T-helper 17 cell (primary cell): ENCODE measurements around the gene MLXIP. TPM values are rescaled to one million over a fixed set of nuclear protein-coding genes. Genes with fewer than 3 reads are reported as not detected.
"Not testable (repeated sequence)": the region's sequence is repeated elsewhere in the genome, so short reads cannot be mapped to it uniquely, and the experiment has no call there.

ENCODE experiments used
- ATAC-seq: fragments of 150-1000 bp; cut with Tn5 transposase; 2 replicates; pipeline ENCODE4 v1.10.0; 2021; ENCODE audit warnings: mild to moderate bottlenecking, moderate library complexity
- DNase-seq, 3 donors: peaks; one replicate each; pipeline versions ENCODE4 v3.0.0 to v3.0.0-alpha.2; 2020 to 2021
- H3K9me3 ChIP-seq: one replicate; pipeline ENCODE4 v1.7.0; 2013; ENCODE audit warnings: low read length, mild to moderate bottlenecking; ENCODE audit not compliant: control insufficient read depth, poor library complexity, severe bottlenecking
- H3K27ac Mint-ChIP-seq: one replicate; pipeline ENCODE4 v1.8.0; 2022; ENCODE audit warnings: mild to moderate bottlenecking, moderate library complexity, mixed read lengths
- H3K27me3 Mint-ChIP-seq: one replicate; pipeline ENCODE4 v1.8.0; 2022; ENCODE audit warnings: mixed read lengths
- H3K36me3 Mint-ChIP-seq: one replicate; pipeline ENCODE4 v1.8.0; 2022; ENCODE audit warnings: low read depth, mixed read lengths
- H3K4me1 Mint-ChIP-seq: one replicate; pipeline ENCODE4 v1.8.0; 2022; ENCODE audit warnings: mild to moderate bottlenecking, mixed read lengths
- H3K4me3 Mint-ChIP-seq: one replicate; pipeline ENCODE4 v1.8.0; 2022; ENCODE audit warnings: mild to moderate bottlenecking, moderate library complexity, mixed read lengths
- total RNA-seq, 4 donors: library from RNA in 2 of 4; stranded (reverse) in 2 of 4; gene quantifications; one replicate each; pipeline ENCODE4 v1.2.3 and lab custom pipeline; 2022 to 2026

Gene MLXIP
- total RNA-seq, 2 donors from 2014 or later = 83.4 to 86.0 TPM

DNA sequence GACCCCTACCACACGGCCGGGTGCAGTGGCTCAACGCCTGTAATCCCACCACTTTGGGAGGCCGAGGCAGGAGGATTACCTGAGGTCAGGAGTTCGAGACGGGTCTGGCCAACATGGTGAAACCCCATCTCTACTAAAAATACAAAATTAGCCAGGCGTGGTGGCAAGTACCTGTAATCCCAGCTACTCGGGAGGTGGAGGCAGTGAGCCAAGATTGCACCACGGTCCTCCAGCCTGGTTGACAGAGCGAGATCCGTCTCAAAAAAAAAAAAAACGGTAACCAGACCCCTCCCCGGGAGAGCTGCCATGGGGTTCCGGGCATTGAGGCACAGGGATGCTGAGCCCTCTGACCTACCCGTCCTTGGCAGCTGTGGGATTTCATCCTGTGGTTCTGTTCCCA lies 35.1 kb upstream of the MLXIP start:
- H3K27me3 Mint-ChIP-seq = no peaks in the 10 kb centered on the region
- no peak overlapping the region for H3K27ac Mint-ChIP-seq
- no peak for ATAC-seq

DNA sequence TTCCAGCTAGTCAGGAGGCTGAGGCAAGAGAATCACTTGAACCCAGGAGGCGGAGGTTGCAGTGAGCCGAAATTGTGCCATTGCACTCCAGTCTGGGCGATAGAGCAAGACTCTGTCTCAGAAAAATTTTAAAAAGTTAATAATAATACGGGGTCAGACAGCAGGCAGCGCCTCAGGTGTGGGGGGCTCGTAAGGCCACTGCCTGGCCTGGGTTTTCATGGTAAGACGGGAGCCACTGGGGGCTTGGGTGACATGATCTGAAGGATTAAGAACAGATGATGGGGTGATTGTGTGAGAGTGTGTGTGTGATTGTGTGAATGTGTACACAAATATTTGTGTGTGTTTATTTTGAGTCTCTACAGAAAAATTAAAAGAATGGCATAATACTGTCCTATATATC lies 33.3 kb upstream of the MLXIP start:
- DNase-seq = no peak
- Mint-ChIP-seq H3K27ac (no peak overlapping the region), H3K36me3 (no peaks in the 10 kb centered on the region), H3K4me3 (no peak overlapping the region), H3K27me3 (no peaks in the 10 kb centered on the region), H3K4me1 (no peaks in the 10 kb centered on the region)
- no peak for ATAC-seq
- no peaks in the 10 kb centered on the region for H3K9me3 ChIP-seq

More for the DNA sequence above, 35.1 kb upstream of the MLXIP start:
- H3K9me3 ChIP-seq = no peaks in the 10 kb centered on the region
- Mint-ChIP-seq H3K4me3 (no peak overlapping the region), H3K4me1 (no peaks in the 10 kb centered on the region), H3K36me3 (no peaks in the 10 kb centered on the region)
- DNase-seq = no peak

DNA sequence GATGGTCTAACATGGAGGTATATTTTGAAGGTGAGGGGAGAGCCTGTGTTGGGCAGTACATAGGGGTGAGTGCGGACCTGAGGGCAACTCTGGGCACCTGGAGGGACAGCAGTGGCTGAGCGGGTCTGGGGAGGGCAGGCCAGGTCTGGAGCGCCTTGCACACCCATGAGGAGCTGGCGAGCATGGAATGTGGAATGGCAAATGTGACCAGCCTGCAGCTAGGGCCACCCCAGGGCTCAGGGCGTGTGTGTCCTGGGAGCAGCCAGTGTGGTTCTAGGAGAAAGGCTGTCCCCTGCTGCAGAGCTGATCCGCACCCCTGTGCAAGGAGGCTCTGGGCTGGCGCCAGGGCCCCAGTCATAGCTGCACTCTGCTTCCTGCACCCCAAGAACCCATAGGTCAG lies 32.4 kb upstream of the MLXIP start:
- Mint-ChIP-seq H3K4me3 (no peak overlapping the region), H3K27ac (no peak overlapping the region), H3K27me3 (no peaks in the 10 kb centered on the region), H3K4me1 (no peaks in the 10 kb centered on the region), H3K36me3 (no peaks in the 10 kb centered on the region)
- DNase-seq (no peak), ATAC-seq (no peak)
- no peaks in the 10 kb centered on the region for H3K9me3 ChIP-seq

GRCh38 chr12:122048151-122048550 lies 30.4 kb upstream of the MLXIP start:
- H3K4me1 Mint-ChIP-seq = no peaks in the 10 kb centered on the region
- H3K4me3 Mint-ChIP-seq = no peak overlapping the region
- no peak for ATAC-seq
- H3K9me3 ChIP-seq = no peaks in the 10 kb centered on the region
- no peaks in the 10 kb centered on the region for H3K36me3 Mint-ChIP-seq
- H3K27ac Mint-ChIP-seq = peak overlapping the region; percentile 34
- H3K27me3 Mint-ChIP-seq = no peaks in the 10 kb centered on the region
- no peak for DNase-seq

DNA sequence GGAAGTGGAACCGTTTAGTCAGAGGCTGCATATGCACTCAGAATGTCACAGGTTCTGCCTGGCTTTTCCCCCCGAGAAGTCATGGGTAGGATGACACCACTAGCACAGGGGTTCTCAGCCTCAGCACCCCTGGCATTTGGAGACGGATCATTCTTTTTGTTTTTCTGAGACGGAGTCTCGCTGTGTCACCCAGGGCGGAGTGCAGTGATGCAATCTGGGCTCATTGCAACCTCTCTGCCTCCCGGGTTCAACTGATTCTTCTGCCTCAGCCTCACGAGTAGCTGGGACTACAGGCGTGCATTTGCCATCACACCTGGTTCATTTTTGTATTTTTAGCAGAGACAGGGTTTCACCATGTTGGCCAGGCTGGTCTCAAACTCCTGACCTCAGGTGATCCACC lies 28.7 kb upstream of the MLXIP start:
- H3K36me3 Mint-ChIP-seq = no peaks in the 10 kb centered on the region
- peaks cover 4% of the 10 kb centered on the region for H3K4me1 Mint-ChIP-seq
- no peaks in the 10 kb centered on the region for H3K27me3 Mint-ChIP-seq
- no peaks in the 10 kb centered on the region for H3K9me3 ChIP-seq
- DNase-seq = no peak
- no peak overlapping the region for H3K27ac Mint-ChIP-seq
- no peak overlapping the region for H3K4me3 Mint-ChIP-seq
- no peak for ATAC-seq

GRCh38 chr12:122050706-122051105 lies 27.9 kb upstream of the MLXIP start:
- Mint-ChIP-seq H3K27me3 (no peaks in the 10 kb centered on the region), H3K4me1 (peaks cover 4% of the 10 kb centered on the region), H3K36me3 (no peaks in the 10 kb centered on the region), H3K4me3 (no peak overlapping the region), H3K27ac (no peak overlapping the region)
- no peaks in the 10 kb centered on the region for H3K9me3 ChIP-seq
- ATAC-seq = no peak
- DNase-seq = no peak

DNA sequence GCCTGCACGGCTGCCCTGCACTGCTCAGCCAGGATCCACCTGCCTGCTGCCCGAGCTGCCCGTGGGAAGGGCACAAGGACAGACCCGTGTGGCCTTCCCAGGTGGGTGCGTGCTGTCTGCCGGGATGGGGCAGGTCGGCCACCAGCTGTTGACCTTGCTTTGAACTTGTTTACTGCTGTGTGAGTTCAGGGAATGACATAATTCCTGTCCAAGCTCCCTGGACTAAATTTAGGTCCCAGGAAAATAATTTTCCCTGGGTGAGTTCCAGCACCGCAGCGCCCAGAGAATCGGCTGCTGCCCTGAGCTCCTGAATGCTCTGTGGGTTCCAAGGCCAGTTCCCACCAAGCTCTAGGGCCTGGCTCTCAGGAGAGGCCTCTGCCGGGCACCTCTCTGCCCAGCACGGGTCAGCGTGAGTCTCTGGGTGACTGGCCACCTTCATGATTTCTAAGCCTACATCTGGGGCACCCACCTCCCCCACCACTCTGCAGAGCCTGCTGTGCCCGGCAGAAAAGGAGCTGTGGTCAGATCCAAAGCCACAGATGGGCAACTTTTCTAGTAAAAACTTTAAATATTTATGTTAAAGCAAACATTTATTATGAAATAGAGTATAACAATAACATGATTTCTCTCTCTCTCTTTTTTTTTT lies 27.2 kb upstream of the MLXIP start:
- H3K27me3 Mint-ChIP-seq = no peaks in the 10 kb centered on the region
- H3K36me3 Mint-ChIP-seq = no peaks in the 10 kb centered on the region

DNA sequence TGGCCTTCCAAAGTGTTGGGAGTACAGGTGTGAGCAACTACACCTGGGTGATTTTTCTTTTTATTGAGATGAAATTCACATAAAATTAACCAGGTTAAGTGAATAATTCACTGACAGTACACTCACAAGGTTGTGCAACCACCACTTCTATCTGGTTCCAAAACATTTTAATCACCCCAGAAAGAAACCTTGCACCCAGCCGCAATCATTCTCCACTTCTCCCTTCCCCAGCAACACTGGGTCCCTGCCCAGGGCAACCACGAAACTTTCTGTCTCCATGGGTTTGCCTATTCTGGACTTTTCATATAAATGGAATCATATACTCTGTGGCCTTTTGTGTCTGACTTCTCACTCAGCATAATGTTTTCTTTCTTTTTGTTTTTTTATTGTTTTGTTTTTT lies 26.3 kb upstream of the MLXIP start:
- Mint-ChIP-seq H3K4me3 (no peak overlapping the region), H3K36me3 (no peaks in the 10 kb centered on the region), H3K27me3 (no peaks in the 10 kb centered on the region), H3K4me1 (peaks cover 6% of the 10 kb centered on the region), H3K27ac (no peak overlapping the region)
- no peak for ATAC-seq
- DNase-seq = no peak
- H3K9me3 ChIP-seq = no peaks in the 10 kb centered on the region

More for the DNA sequence above, 27.2 kb upstream of the MLXIP start:
- ATAC-seq (no peak), DNase-seq (no peak)
- Mint-ChIP-seq H3K27ac (no peak overlapping the region), H3K4me3 (no peak overlapping the region), H3K4me1 (peaks cover 4% of the 10 kb centered on the region)
- no peaks in the 10 kb centered on the region for H3K9me3 ChIP-seq

- Mint-ChIP-seq H3K27me3 (no peaks in the 10 kb centered on the region), H3K27ac (no peak overlapping the region), H3K36me3 (no peaks in the 10 kb centered on the region), H3K4me3 (no peak overlapping the region), H3K4me1 (peaks cover 8% of the 10 kb centered on the region)
- no peak for ATAC-seq
- H3K9me3 ChIP-seq = no peaks in the 10 kb centered on the region
- no peak for DNase-seq
These were observed 23.6 kb upstream of the MLXIP start for GRCh38 chr12:122054842-122055520.

DNA sequence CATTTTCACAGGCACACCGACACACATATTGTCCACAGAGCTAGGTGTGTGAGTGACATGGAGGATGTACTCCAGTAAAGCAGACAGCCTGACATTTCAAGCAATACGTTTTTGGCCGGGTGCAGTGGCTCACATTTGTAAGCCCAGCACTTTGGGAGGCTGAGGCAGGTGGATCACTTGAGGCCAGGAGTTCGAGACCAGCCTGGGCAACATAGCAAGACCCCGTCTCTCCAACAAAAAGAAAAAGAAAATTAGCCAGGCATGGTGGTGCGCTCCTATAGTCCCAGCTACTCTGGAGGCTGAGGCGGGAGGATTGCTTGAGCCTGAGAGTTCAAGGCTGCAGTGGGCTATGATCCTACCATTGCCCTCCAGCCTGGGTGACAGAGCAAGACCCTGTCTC lies 22.1 kb upstream of the MLXIP start:
- not testable (repeated sequence) for H3K27me3 Mint-ChIP-seq, ATAC-seq, H3K4me3 Mint-ChIP-seq, DNase-seq, H3K27ac Mint-ChIP-seq, H3K4me1 Mint-ChIP-seq, H3K9me3 ChIP-seq, H3K36me3 Mint-ChIP-seq

DNA sequence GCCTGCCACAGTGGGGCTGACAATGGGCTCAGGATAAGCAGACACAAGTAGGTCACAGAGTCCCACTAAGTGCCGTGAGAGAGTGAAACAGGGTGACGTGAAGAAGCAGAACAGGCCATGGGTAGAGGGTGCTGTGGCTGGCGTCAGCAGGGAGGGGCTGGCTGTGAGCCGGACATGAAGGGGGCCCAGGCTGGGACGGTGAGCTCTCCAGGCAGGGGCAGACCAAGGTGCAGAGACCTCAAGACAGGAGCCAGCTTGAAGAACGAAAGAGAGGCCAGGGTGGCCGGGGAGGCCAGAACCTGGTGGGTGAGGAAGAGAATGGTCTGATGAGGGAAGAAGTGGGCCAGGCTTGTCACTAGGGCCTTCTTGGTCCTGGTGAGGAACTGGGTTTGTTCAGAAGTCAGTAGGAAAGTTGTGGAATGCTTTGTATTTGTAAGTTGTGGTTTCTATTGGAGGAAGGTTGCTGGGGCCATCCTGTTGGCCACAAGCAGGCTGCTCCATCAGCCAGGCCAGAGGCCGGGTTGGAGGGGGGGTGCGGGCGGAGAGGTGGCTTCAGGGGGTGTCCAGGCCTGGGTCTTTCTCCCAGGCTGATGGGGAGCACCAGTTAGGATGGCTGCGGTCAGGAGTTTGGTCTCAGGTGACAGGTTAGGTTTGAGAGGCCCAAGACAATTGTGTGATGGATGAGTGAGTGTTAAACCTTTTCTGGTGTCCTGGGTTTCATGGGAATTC lies 21.4 kb upstream of the MLXIP start:
- ATAC-seq = no peak
- Mint-ChIP-seq H3K4me1 (peaks cover 8% of the 10 kb centered on the region), H3K36me3 (no peaks in the 10 kb centered on the region), H3K27me3 (no peaks in the 10 kb centered on the region), H3K27ac (no peak overlapping the region), H3K4me3 (no peak overlapping the region)
- DNase-seq = no peak
- H3K9me3 ChIP-seq = no peaks in the 10 kb centered on the region

DNA sequence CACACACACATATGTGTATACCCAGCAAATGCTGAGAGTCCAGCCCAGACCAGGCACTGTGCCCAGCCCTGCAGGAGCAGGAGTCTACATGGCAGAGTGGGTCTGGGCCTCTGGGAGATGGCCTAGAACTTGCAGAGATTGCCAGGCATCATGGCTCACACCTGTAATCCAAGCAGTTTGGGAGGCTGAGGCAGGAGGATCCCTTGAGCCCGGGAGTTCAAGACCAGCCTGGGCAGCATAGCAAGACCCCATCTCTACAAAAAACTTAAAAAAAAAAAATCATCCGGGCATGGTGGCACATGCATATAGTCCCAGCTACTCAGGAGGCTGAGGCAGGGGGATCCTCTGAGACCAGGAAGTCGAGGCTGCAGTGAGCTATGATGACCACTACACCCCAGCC lies 20.8 kb upstream of the MLXIP start:
- no peak for ATAC-seq
- H3K27ac Mint-ChIP-seq = no peak overlapping the region
- no peak overlapping the region for H3K4me3 Mint-ChIP-seq
- H3K27me3 Mint-ChIP-seq = no peaks in the 10 kb centered on the region
- H3K9me3 ChIP-seq = no peaks in the 10 kb centered on the region
- H3K36me3 Mint-ChIP-seq = no peaks in the 10 kb centered on the region
- DNase-seq = no peak
- H3K4me1 Mint-ChIP-seq = peaks cover 8% of the 10 kb centered on the region

DNA sequence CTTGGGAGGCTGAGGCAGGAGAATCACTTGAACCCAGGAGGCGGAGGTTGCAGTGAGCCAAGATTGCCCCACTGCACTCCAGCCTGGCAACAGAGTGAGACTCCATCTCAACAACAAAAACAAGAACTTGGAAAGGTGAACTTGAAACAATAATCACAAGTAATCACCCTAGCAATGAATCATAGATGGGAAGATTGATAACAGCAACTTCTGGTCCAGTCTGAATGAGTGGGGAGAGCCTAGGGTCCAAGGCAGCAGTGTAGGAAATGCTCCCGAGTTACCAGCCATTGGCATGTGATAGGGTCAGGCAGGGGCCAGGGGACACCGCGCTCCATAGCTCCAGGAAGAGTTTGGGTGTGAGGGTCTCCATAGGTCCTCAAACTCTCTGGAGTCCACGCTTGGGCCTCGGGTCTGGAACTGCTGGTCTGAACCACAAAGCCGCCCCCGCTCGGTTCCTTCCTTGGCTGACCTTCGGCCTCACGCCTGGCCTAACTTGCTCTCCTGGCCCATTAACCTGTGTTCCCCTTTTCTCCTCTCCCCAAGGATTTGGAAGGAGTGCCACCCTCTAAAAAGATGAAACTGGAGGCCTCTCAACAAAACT lies 19.9 kb upstream of the MLXIP start:
- H3K27ac Mint-ChIP-seq = no peak overlapping the region
- H3K4me1 Mint-ChIP-seq = peaks cover 12% of the 10 kb centered on the region
- no peak for DNase-seq
- no peak overlapping the region for H3K4me3 Mint-ChIP-seq
- H3K36me3 Mint-ChIP-seq = no peaks in the 10 kb centered on the region
- H3K9me3 ChIP-seq = no peaks in the 10 kb centered on the region
- ATAC-seq = no peak
- no peaks in the 10 kb centered on the region for H3K27me3 Mint-ChIP-seq
